ENCODE data around the gene PNKP. TPM values are rescaled to one million over a fixed set of nuclear protein-coding genes. Genes with fewer than 3 reads are reported as not detected.
A peak's percentile ranks its signal among the peaks of the same experiment; 100 is the strongest.

Gene PNKP
- total and polyA plus RNA-seq, 9 of the 15 experiments (the other 6 are each of a cell fraction or from before 2014, with no cell fraction given) = 2.8 to 85.4 (median 25.3) TPM

DNA sequence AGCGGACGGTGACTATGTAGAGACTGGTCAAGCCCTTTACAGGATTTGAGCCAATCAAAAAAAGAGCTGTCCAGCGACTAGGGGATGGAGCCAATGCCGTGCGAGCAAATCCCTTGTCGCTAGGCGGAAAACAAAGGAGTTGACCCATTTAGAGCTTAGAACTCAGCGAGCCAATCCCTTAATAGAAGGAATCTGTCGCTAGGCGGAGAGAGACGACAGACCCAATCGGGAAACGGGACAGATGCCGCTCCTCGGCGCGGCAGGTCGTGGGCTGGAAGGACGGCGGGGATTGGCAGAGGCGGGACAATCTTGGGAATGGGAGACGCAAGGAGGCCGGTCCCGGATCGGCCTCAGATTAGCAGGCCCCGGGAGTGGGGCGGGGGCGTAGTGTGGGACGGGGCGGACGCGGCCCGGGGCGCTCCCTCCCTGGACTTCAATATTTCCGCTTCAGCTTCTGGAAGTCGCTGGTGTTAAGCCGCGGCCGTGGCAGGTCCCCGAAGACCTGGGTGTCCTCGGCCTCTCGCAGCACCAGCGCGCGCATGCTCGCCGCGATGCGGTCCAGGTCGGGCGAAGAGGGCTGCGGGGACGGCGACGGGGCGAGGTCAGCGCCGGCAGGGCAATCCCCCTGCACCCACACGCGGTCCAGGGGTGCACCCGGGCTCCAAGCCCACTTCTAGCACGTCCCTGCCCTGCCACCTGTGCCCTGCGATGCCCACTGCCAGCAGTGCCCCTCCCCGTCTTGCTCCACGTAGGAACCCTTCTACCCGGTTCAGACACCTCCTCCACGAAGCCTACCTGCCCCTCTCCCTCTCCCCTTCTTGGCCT lies 2.3 kb upstream of the PNKP start (continued):
- TF ChIP-seq MTA3 (IDR thresholded peaks at IDR 0.05; ENCODE audit: borderline replicate concordance) (peak; percentile 40; the same call in 1 of the 2 replicates), FOXA3 (CRISPR knock-in tag; conservative IDR thresholded peaks at IDR 0.05 in 1 of 2, IDR thresholded peaks at IDR 0.05 in 1 of 2) (no peak), ZNF282 (CRISPR knock-in tag; IDR thresholded peaks at IDR 0.05) (no peak), E2F3 (CRISPR knock-in tag; IDR thresholded peaks at IDR 0.05) (peak; percentile 54; the same call in 1 of the 2 replicates), CTBP1 (IDR thresholded peaks at IDR 0.05; ENCODE audit: borderline replicate concordance) (peak; percentile 23; the same call in 1 of the 2 replicates), EP400 (IDR thresholded peaks at IDR 0.05) (peak; percentile 75), TCF3 (CRISPR knock-in tag; IDR thresholded peaks at IDR 0.05) (no peak), MYBL2 (IDR thresholded peaks at IDR 0.05; ENCODE audit: low read depth) (no peak), MYBL2 (CRISPR knock-in tag; IDR thresholded peaks at IDR 0.05; ENCODE audit: borderline replicate concordance) (no peak), SAP30 (IDR thresholded peaks at IDR 0.05; ENCODE audit: borderline replicate concordance, insufficient read depth, low read depth, low read length, poor library complexity, severe bottlenecking) (peak; percentile 38), ZKSCAN8 (CRISPR knock-in tag; IDR thresholded peaks at IDR 0.05) (no peak), ATF7 (IDR thresholded peaks at IDR 0.05) (peak; percentile 70), ID3 (CRISPR knock-in tag; IDR thresholded peaks at IDR 0.05) (no peak), ID3 (tag; IDR thresholded peaks at IDR 0.05) (0 out of 2 replicates have a peak, but pooled peaks have one; percentile 30), STAT5B (CRISPR knock-in tag; IDR thresholded peaks at IDR 0.05) (no peak), DEAF1 (CRISPR knock-in tag; IDR thresholded peaks at IDR 0.05) (no peak), ATF1 (CRISPR knock-in tag; IDR thresholded peaks at IDR 0.05) (peak; percentile 65), ATF1 (tag; IDR thresholded peaks at IDR 0.05) (peak; percentile 95), ZNF263 (CRISPR knock-in tag; IDR thresholded peaks at IDR 0.05; ENCODE audit: borderline replicate concordance) (no peak), HNRNPL (IDR thresholded peaks at IDR 0.05; ENCODE audit: low read depth, low read length) (peak; percentile 93), ZNF347 (CRISPR knock-in tag; IDR thresholded peaks at IDR 0.05; ENCODE audit: low read depth) (no peak), PHB2 (IDR thresholded peaks at IDR 0.05; ENCODE audit: low read depth) (no peak), NFYB (IDR thresholded peaks at IDR 0.05; ENCODE audit: extremely low read depth, insufficient read length) (peak; percentile 80), NFE2 (IDR thresholded peaks at IDR 0.05; ENCODE audit: low read depth) (0 out of 2 replicates have a peak, but pooled peaks have one; percentile 2)
- TF ChIP-seq, protein P1, sequence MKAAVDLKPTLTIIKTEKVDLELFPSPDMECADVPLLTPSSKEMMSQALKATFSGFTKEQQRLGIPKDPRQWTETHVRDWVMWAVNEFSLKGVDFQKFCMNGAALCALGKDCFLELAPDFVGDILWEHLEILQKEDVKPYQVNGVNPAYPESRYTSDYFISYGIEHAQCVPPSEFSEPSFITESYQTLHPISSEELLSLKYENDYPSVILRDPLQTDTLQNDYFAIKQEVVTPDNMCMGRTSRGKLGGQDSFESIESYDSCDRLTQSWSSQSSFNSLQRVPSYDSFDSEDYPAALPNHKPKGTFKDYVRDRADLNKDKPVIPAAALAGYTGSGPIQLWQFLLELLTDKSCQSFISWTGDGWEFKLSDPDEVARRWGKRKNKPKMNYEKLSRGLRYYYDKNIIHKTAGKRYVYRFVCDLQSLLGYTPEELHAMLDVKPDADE (conservative IDR thresholded peaks at IDR 0.05; ENCODE audit: control insufficient read depth, low read depth, low read length) = peak; percentile 54; the same call in 1 of the 2 replicates
